OCI-LY1 (cell line): Measurements from ENCODE around the gene SEPHS1.
A peak's percentile ranks its signal among the peaks of the same experiment; 100 is the strongest.

Source experiments
- H2AFZ ChIP-seq: fragments of 200-600 bp; sonication (generic), shearing (Covaris generic); 2 replicates; pipeline ENCODE4 v1.6.0; 2014; ENCODE audit warnings: antibody characterized with exemption, mild to moderate bottlenecking, low read length
- H3F3A ChIP-seq: fragments of 200-600 bp; sonication (generic), shearing (Covaris generic); 2 replicates; pipeline ENCODE4 v1.6.0; 2014; ENCODE audit warnings: mild to moderate bottlenecking, antibody characterized with exemption, low read length, moderate library complexity; ENCODE audit not compliant: insufficient read depth
- H3K27ac ChIP-seq: fragments of 200-600 bp; sonication (generic); 2 replicates; pipeline ENCODE4 v1.5.1; 2014; ENCODE audit warnings: low read length, mixed run types, mild to moderate bottlenecking, low read depth; ENCODE audit not compliant: poor library complexity, severe bottlenecking
- H3K27me3 ChIP-seq: fragments of 200-600 bp; sonication (generic); 2 replicates; pipeline ENCODE4 v1.6.0; 2014; ENCODE audit warnings: antibody characterized with exemption, mild to moderate bottlenecking, low read length, moderate library complexity; ENCODE audit not compliant: insufficient read depth
- H3K36me3 ChIP-seq: fragments of 200-600 bp; sonication (generic); 2 replicates; pipeline ENCODE4 v1.6.1; 2014; ENCODE audit warnings: mild to moderate bottlenecking, antibody characterized with exemption, low read length, moderate library complexity, mixed read lengths; ENCODE audit not compliant: insufficient read depth
- H3K4me1 ChIP-seq: fragments of 200-600 bp; sonication (generic); 2 replicates; pipeline ENCODE4 v1.5.1; 2014; ENCODE audit warnings: mild to moderate bottlenecking, low read length, moderate library complexity; ENCODE audit not compliant: insufficient read depth, severe bottlenecking
- H3K4me2 ChIP-seq: fragments of 200-600 bp; sonication (generic), shearing (Covaris generic); 2 replicates; pipeline ENCODE4 v1.6.1; 2014; ENCODE audit warnings: low read length
- H3K4me3 ChIP-seq: fragments of 200-600 bp; sonication (generic); 2 replicates; pipeline ENCODE4 v1.5.1; 2014; ENCODE audit warnings: low read length, low read depth, mild to moderate bottlenecking, mixed read lengths; ENCODE audit not compliant: poor library complexity, severe bottlenecking
- H3K79me2 ChIP-seq: fragments of 200-600 bp; shearing (Covaris generic); 2 replicates; pipeline ENCODE4 v1.6.1; 2016; ENCODE audit warnings: mixed run types, low read length, mixed read lengths; ENCODE audit not compliant: insufficient read depth
- H3K9ac ChIP-seq: fragments of 200-600 bp; sonication (generic), shearing (Covaris generic); 2 replicates; pipeline ENCODE4 v1.6.1; 2014; ENCODE audit warnings: mild to moderate bottlenecking, low read length, mixed read lengths
- H3K9me2 ChIP-seq: fragments of 200-600 bp; sonication (generic), shearing (Covaris generic); 2 replicates; pipeline ENCODE4 v1.6.1; 2014; ENCODE audit warnings: low read depth, mild to moderate bottlenecking, low read length, mixed read lengths
- H3K9me3 ChIP-seq: fragments of 200-600 bp; shearing (Covaris generic); 2 replicates; pipeline ENCODE4 v1.6.1; 2014; ENCODE audit warnings: low read length, mixed read lengths
- H4K20me1 ChIP-seq: fragments of 200-600 bp; sonication (generic), shearing (Covaris generic); 2 replicates; pipeline ENCODE4 v1.6.0; 2016; ENCODE audit warnings: mild to moderate bottlenecking, low read length; ENCODE audit not compliant: insufficient read depth
- CTCF ChIP-seq: fragments of 200-600 bp; sonication (generic), shearing (Covaris generic); IDR thresholded peaks from 2 replicates; pipeline ENCODE4 v1.5.1; 2017; ENCODE audit warnings: mild to moderate bottlenecking, antibody characterized with exemption, low read length, moderate library complexity, mixed read lengths
- EZH2 ChIP-seq: fragments of 200-600 bp; sonication (generic), shearing (Covaris generic); IDR thresholded peaks from 2 replicates; pipeline ENCODE4 v1.8.0; 2017; ENCODE audit warnings: borderline replicate concordance, mixed run types, mild to moderate bottlenecking, antibody characterized with exemption, low read length, moderate library complexity, mixed read lengths

Gene SEPHS1

GRCh38 chr10:13347043-13347499 is 1.0 kb downstream of the SEPHS1 start:
- H3K9ac ChIP-seq = peak overlapping the region; percentile 89
- H3K79me2 ChIP-seq = peaks cover 7% of the 10 kb centered on the region
- H2AFZ ChIP-seq = no peak overlapping the region
- no peaks in the 10 kb centered on the region for H3K9me2 ChIP-seq
- H3K27me3 ChIP-seq = no peaks in the 10 kb centered on the region
- H3K4me1 ChIP-seq = peaks cover 24% of the 10 kb centered on the region
- TF ChIP-seq CTCF = no peak
- no peak for TF ChIP-seq EZH2
- peak overlapping the region; percentile 86 for H3K4me3 ChIP-seq
- H3K9me3 ChIP-seq = no peaks in the 10 kb centered on the region
- H4K20me1 ChIP-seq = no peaks in the 10 kb centered on the region
- peak overlapping the region; percentile 80 for H3K4me2 ChIP-seq
- H3K36me3 ChIP-seq = peaks cover 21% of the 10 kb centered on the region
- no peak overlapping the region for H3K27ac ChIP-seq
- H3F3A ChIP-seq = no peaks in the 10 kb centered on the region

- no peaks in the 10 kb centered on the region for H3F3A ChIP-seq
- H4K20me1 ChIP-seq = no peaks in the 10 kb centered on the region
- H3K9me2 ChIP-seq = no peaks in the 10 kb centered on the region
- H3K27ac ChIP-seq = no peak overlapping the region
- H3K4me3 ChIP-seq = peak overlapping the region; percentile 86
- no peak overlapping the region for H2AFZ ChIP-seq
- H3K27me3 ChIP-seq = no peaks in the 10 kb centered on the region
- peak overlapping the region; percentile 80 for H3K4me2 ChIP-seq
- TF ChIP-seq EZH2 (no peak), CTCF (no peak)
- H3K9ac ChIP-seq = peak overlapping the region; percentile 89
- H3K36me3 ChIP-seq = peaks cover 21% of the 10 kb centered on the region
- peaks cover 7% of the 10 kb centered on the region for H3K79me2 ChIP-seq
- H3K9me3 ChIP-seq = no peaks in the 10 kb centered on the region
- peaks cover 27% of the 10 kb centered on the region for H3K4me1 ChIP-seq
Observed at GRCh38 chr10:13346283-13347042, 1.6 kb downstream of the SEPHS1 start.

GRCh38 chr10:13340626-13341376 is 7.3 kb downstream of the SEPHS1 start:
- Histone ChIP-seq H3K9ac (peak overlapping the region; percentile 11; the same call in 1 of the 2 replicates), H3K27ac (peak overlapping the region; percentile 81), H2AFZ (no peak overlapping the region), H3K9me2 (no peaks in the 10 kb centered on the region), H3K4me2 (peak overlapping the region; percentile 56), H3K4me3 (peak overlapping the region; percentile 13), H3K9me3 (no peaks in the 10 kb centered on the region), H4K20me1 (no peaks in the 10 kb centered on the region), H3K4me1 (peaks cover 22% of the 10 kb centered on the region), H3K27me3 (no peaks in the 10 kb centered on the region), H3F3A (no peaks in the 10 kb centered on the region), H3K79me2 (no peaks in the 10 kb centered on the region), H3K36me3 (peaks cover 57% of the 10 kb centered on the region)
- TF ChIP-seq CTCF = no peak
- TF ChIP-seq EZH2 = no peak
